Measurements from ENCODE around the gene RBBP6. TPM values are rescaled to one million over a fixed set of nuclear protein-coding genes. Genes with fewer than 3 reads are reported as not detected.

The RBBP6 gene
- total RNA-seq, 1 donor from 2014 or later = 42.1 TPM

GRCh38 chr16:24580665-24581064 lies 41.3 kb downstream of the RBBP6 start:
- ATAC-seq (no peak), DNase-seq (no peak)
- Histone ChIP-seq H3K4me3 (no peak overlapping the region), H3K36me3 (no peaks in the 10 kb centered on the region), H3K27me3 (ENCODE audit: low read depth) (no peaks in the 10 kb centered on the region), H3K4me1 (no peaks in the 10 kb centered on the region), H3K27ac (no peak overlapping the region), H3K9me3 (no peaks in the 10 kb centered on the region)
- intact Hi-C loops (cut with DNase I) = no loop called here
- no peak for TF ChIP-seq CTCF (IDR thresholded peaks at IDR 0.05)

GRCh38 chr16:24583494-24583893 lies 44.1 kb downstream of the RBBP6 start:
- intact Hi-C loops (cut with DNase I) = no loop called here
- no peaks in the 10 kb centered on the region for H3K4me1 ChIP-seq

GRCh38 chr16:24589997-24590396 lies 50.6 kb downstream of the RBBP6 start:
- Histone ChIP-seq H3K4me3 (no peak overlapping the region), H3K4me1 (no peaks in the 10 kb centered on the region), H3K27ac (no peak overlapping the region), H3K9me3 (no peaks in the 10 kb centered on the region), H3K27me3 (ENCODE audit: low read depth) (no peaks in the 10 kb centered on the region), H3K36me3 (no peaks in the 10 kb centered on the region)
- ATAC-seq = no peak
- intact Hi-C loops (cut with DNase I) = no loop called here
- no peak for TF ChIP-seq CTCF (IDR thresholded peaks at IDR 0.05)
- DNase-seq = no peak

More at GRCh38 chr16:24583494-24583893, 44.1 kb downstream of the RBBP6 start:
- Histone ChIP-seq H3K9me3 (no peaks in the 10 kb centered on the region), H3K4me3 (no peak overlapping the region), H3K27me3 (ENCODE audit: low read depth) (no peaks in the 10 kb centered on the region), H3K27ac (no peak overlapping the region), H3K36me3 (no peaks in the 10 kb centered on the region)
- DNase-seq (no peak), ATAC-seq (no peak)
- TF ChIP-seq CTCF (IDR thresholded peaks at IDR 0.05) = no peak

GRCh38 chr16:24598777-24599437 lies 59.5 kb downstream of the RBBP6 start:
- no peaks in the 10 kb centered on the region for H3K4me1 ChIP-seq
- H3K36me3 ChIP-seq = no peaks in the 10 kb centered on the region
- H3K4me3 ChIP-seq = no peak overlapping the region
- H3K27ac ChIP-seq = no peak overlapping the region
- ATAC-seq (no peak), DNase-seq (no peak)
- TF ChIP-seq CTCF (IDR thresholded peaks at IDR 0.05) = no peak
- intact Hi-C loops (cut with DNase I) = no loop called here
- H3K27me3 ChIP-seq (ENCODE audit: low read depth) = no peaks in the 10 kb centered on the region
- no peaks in the 10 kb centered on the region for H3K9me3 ChIP-seq

GRCh38 chr16:24609417-24609739 lies 70.0 kb downstream of the RBBP6 start:
- H3K27ac ChIP-seq = no peak overlapping the region
- H3K36me3 ChIP-seq = no peaks in the 10 kb centered on the region
- no peak overlapping the region for H3K4me3 ChIP-seq
- no peak for DNase-seq
- H3K9me3 ChIP-seq = no peaks in the 10 kb centered on the region
- ATAC-seq = no peak
- peaks cover 44% of the 10 kb centered on the region for H3K27me3 ChIP-seq (ENCODE audit: low read depth)
- intact Hi-C loops (cut with DNase I) = no loop called here
- TF ChIP-seq CTCF (IDR thresholded peaks at IDR 0.05) = no peak
- H3K4me1 ChIP-seq = peaks cover 10% of the 10 kb centered on the region
